PFSK-1 (cell line): ENCODE measurements around the gene STARD4.

ENCODE experiments used
- POLR2AphosphoS5 ChIP-seq: IDR thresholded peaks from 2 replicates; pipeline ENCODE4 v1.6.1; 2012; ENCODE audit warnings: low read depth, mild to moderate bottlenecking, control low read depth, low read length, moderate library complexity
- REST ChIP-seq, 2 experiments: IDR thresholded peaks; 2 replicates each; pipeline versions ENCODE4 v1.6.1 to v1.8.0; 2011 to 2012; ENCODE audit warnings: low read depth in 2 of 2, low read length in 2 of 2, control low read depth in 1 of 2, inconsistent platforms in 1 of 2, mild to moderate bottlenecking in 1 of 2, moderate library complexity in 1 of 2; ENCODE audit not compliant: insufficient read depth in 1 of 2
- SIN3A ChIP-seq: IDR thresholded peaks from 2 replicates; pipeline ENCODE4 v1.6.1; 2012; ENCODE audit warnings: mild to moderate bottlenecking, low read length, moderate library complexity, borderline replicate concordance; ENCODE audit not compliant: insufficient read depth
- TAF1 ChIP-seq: IDR thresholded peaks from 2 replicates; pipeline ENCODE4 v1.6.1; 2012; ENCODE audit warnings: low read length, control low read depth, borderline replicate concordance; ENCODE audit not compliant: insufficient read depth

- no peak for TF ChIP-seq POLR2AphosphoS5
- no peak for TF ChIP-seq TAF1
- TF ChIP-seq REST (IDR thresholded peaks at IDR 0.05; ENCODE audit: insufficient read depth in 1 of 2, low read depth in 2 of 2, low read length in 2 of 2): no peak
- no peak for TF ChIP-seq SIN3A
Observed at GRCh38 chr5:111512375-111513130, at the start of gene STARD4.
